AG04450 (cell line): ENCODE data around the gene PIKFYVE. TPM values are rescaled to one million over a fixed set of nuclear protein-coding genes. Genes with fewer than 3 reads are reported as not detected.

Experiments used
- CTCF ChIA-PET: fragments of 300-600, 350-600 bp; formaldehyde crosslinking; extraction: SDS; loops from one replicate; lab custom pipeline; 2022; ENCODE audit warnings: antibody characterized with exemption, inconsistent platforms; lab: Charles Lee
- POLR2A ChIA-PET: fragments of 350-600 bp; formaldehyde crosslinking; extraction: SDS; loops from one replicate; lab custom pipeline; 2021; ENCODE audit warnings: antibody characterized with exemption, inconsistent platforms; lab: Yijun Ruan, JAX
- DNase-seq: peaks from one replicate; pipeline ENCODE4 v3.0.0-alpha.2; 2011; ENCODE audit warnings: low read depth, low spot score
- H3K27ac ChIP-seq: one replicate; pipeline ENCODE4 v1.5.1; 2012; ENCODE audit warnings: low read depth, low read length, control low read depth
- H3K27me3 ChIP-seq: one replicate; pipeline ENCODE4 v1.6.0; 2012; ENCODE audit warnings: low read length; ENCODE audit not compliant: control insufficient read depth, insufficient read depth
- H3K4me3 ChIP-seq: 2 replicates; pipeline ENCODE4 v1.5.1; 2011; ENCODE audit warnings: mild to moderate bottlenecking, low read depth, low read length, control low read depth
- H3K9me3 ChIP-seq: 2 replicates; pipeline ENCODE4 v1.5.1; 2012; ENCODE audit warnings: low read length; ENCODE audit not compliant: control insufficient read depth, insufficient read depth
- CTCF ChIP-seq: IDR thresholded peaks from 2 replicates; pipeline ENCODE4 v1.5.1; 2011; ENCODE audit warnings: low read depth, low read length, control low read depth, inconsistent platforms
- polyA plus RNA-seq: library from polyadenylated mRNA; depleted of rRNA; stranded (reverse); fragments of >200 nt; gene quantifications from 2 replicates; pipeline ENCODE4 v1.2.3, GENCODE V29; 2011

PIKFYVE gene
- polyA plus RNA-seq, 1 experiment = 23.8 TPM

GRCh38 chr2:208311321-208311720 lies 45.3 kb downstream of the PIKFYVE start:
- no peak overlapping the region for H3K4me3 ChIP-seq

GRCh38 chr2:208311954-208312353 lies 45.9 kb downstream of the PIKFYVE start:
- DNase-seq = no peak
- Histone ChIP-seq H3K27me3 (no peaks in the 10 kb centered on the region), H3K4me3 (no peak overlapping the region), H3K27ac (no peak overlapping the region), H3K9me3 (no peaks in the 10 kb centered on the region)
- ChIA-PET CTCF (no interaction called here), POLR2A (no interaction called here)
- no peak for TF ChIP-seq CTCF

More at GRCh38 chr2:208311321-208311720, 45.3 kb downstream of the PIKFYVE start:
- POLR2A ChIA-PET = no interaction called here
- no peaks in the 10 kb centered on the region for H3K9me3 ChIP-seq
- CTCF ChIA-PET = no interaction called here
- H3K27me3 ChIP-seq = no peaks in the 10 kb centered on the region
- no peak overlapping the region for H3K27ac ChIP-seq
- TF ChIP-seq CTCF = no peak
- no peak for DNase-seq

- Histone ChIP-seq H3K9me3 (no peaks in the 10 kb centered on the region), H3K4me3 (no peak overlapping the region), H3K27me3 (no peaks in the 10 kb centered on the region), H3K27ac (no peak overlapping the region)
- ChIA-PET POLR2A (no interaction called here), CTCF (no interaction called here)
- no peak for DNase-seq
- no peak for TF ChIP-seq CTCF
Observed at GRCh38 chr2:208315081-208315788, 49.2 kb downstream of the PIKFYVE start.

GRCh38 chr2:208318127-208318526 lies 52.1 kb downstream of the PIKFYVE start:
- Histone ChIP-seq H3K4me3 (no peak overlapping the region), H3K27ac (no peak overlapping the region), H3K27me3 (no peaks in the 10 kb centered on the region), H3K9me3 (no peaks in the 10 kb centered on the region)
- ChIA-PET POLR2A (no interaction called here), CTCF (interaction anchor here (0.6 kb wide), 1 partner anchor 664 kb away, joined by 3 read pairs; no protein-coding TSS in a partner anchor)
- no peak for DNase-seq
- TF ChIP-seq CTCF = no peak

GRCh38 chr2:208319391-208319790 lies 53.3 kb downstream of the PIKFYVE start:
- ChIA-PET POLR2A (no interaction called here), CTCF (no interaction called here)
- Histone ChIP-seq H3K9me3 (no peaks in the 10 kb centered on the region), H3K4me3 (no peak overlapping the region), H3K27me3 (no peaks in the 10 kb centered on the region), H3K27ac (no peak overlapping the region)
- DNase-seq = no peak
- no peak for TF ChIP-seq CTCF
